K562 (cell line): Measurements from ENCODE around the gene RFC5. TPM values are rescaled to one million over a fixed set of nuclear protein-coding genes. Genes with fewer than 3 reads are reported as not detected.

Source experiments
- ARNT ChIP-seq, 2 experiments: fragments of 450-650 bp; IDR thresholded peaks; 2 replicates each; pipeline ENCODE4 v1.6.1; 2016; ENCODE audit warnings: mild to moderate bottlenecking in 1 of 2
- CAMTA2 ChIP-seq: fragments of 250-450 bp; sonication (Bioruptor Pico); conservative IDR thresholded peaks from 2 replicates; pipeline ENCODE4 v1.5.1; 2022
- DMBX1 ChIP-seq: fragments of 250-450 bp; sonication (Bioruptor Pico); IDR thresholded peaks from 2 replicates; pipeline ENCODE4 v1.8.0; 2022; ENCODE audit warnings: inconsistent platforms, mild to moderate bottlenecking, moderate library complexity, borderline replicate concordance
- HDGF ChIP-seq: fragments of 450-650 bp; IDR thresholded peaks from 2 replicates; pipeline ENCODE4 v1.6.1; 2016
- HOXB6 ChIP-seq: fragments of 250-450 bp; sonication (Bioruptor Pico); IDR thresholded peaks from 2 replicates; pipeline ENCODE4 v1.5.1; 2022; ENCODE audit warnings: mild to moderate bottlenecking, borderline replicate concordance
- IFI16 ChIP-seq: fragments of 250-450 bp; sonication (Bioruptor Pico); IDR thresholded peaks from 2 replicates; pipeline ENCODE4 v2.1.2; 2022; ENCODE audit warnings: mild to moderate bottlenecking, inconsistent platforms
- JUN ChIP-seq, 2 experiments: sonication (generic) in 1 of 2; formaldehyde crosslinking in 1 of 2; IDR thresholded peaks; 2 replicates each; pipeline versions ENCODE4 v1.6.1 to v1.8.0; 2012 to 2022; ENCODE audit warnings: borderline replicate concordance in 2 of 2, mild to moderate bottlenecking in 2 of 2, improper control_type of control experiment in 1 of 2, low read depth in 1 of 2, low read length in 1 of 2, missing genetic modification reagents in 1 of 2
- LEF1 ChIP-seq: fragments of 450-650 bp; IDR thresholded peaks from 2 replicates; pipeline ENCODE4 v1.6.1; 2016; ENCODE audit warnings: mild to moderate bottlenecking
- NR2C2 ChIP-seq, 2 experiments: fragments of 200-800 bp in 1 of 2; sonication (Bioruptor generic) in 1 of 2; sonication (generic) in 1 of 2; formaldehyde crosslinking in 1 of 2; IDR thresholded peaks; 2 replicates each; pipeline versions ENCODE4 v1.6.1 to v1.8.0; 2016 to 2022; ENCODE audit warnings: mild to moderate bottlenecking in 1 of 2, missing compliant biosample characterization in 1 of 2, missing genetic modification characterization in 1 of 2, missing genetic modification reagents in 1 of 2
- SIN3B ChIP-seq: fragments of 450-650 bp; IDR thresholded peaks from 2 replicates; pipeline ENCODE4 v1.6.1; 2017; ENCODE audit warnings: low read depth, mild to moderate bottlenecking, moderate library complexity
- SMAD3 ChIP-seq: fragments of 450-650 bp; formaldehyde crosslinking; conservative IDR thresholded peaks from 2 replicates; pipeline ENCODE4 v1.4.0; 2020; ENCODE audit warnings: mild to moderate bottlenecking
- SP1 ChIP-seq: sonication (generic); formaldehyde crosslinking; IDR thresholded peaks from 2 replicates; pipeline ENCODE4 v1.8.1; 2022; ENCODE audit warnings: mild to moderate bottlenecking, missing genetic modification reagents
- ZC3H8 ChIP-seq: fragments of 450-650 bp; IDR thresholded peaks from 2 replicates; pipeline ENCODE4 v1.6.1; 2017
- ZFPM2 ChIP-seq: fragments of 250-450 bp; sonication (Bioruptor Pico); IDR thresholded peaks from 2 replicates; pipeline ENCODE4 v1.5.1; 2022; ENCODE audit warnings: mild to moderate bottlenecking
- ZNF143 ChIP-seq: sonication (generic); formaldehyde crosslinking; IDR thresholded peaks from 2 replicates; pipeline ENCODE4 v1.9.0; 2022; ENCODE audit warnings: mild to moderate bottlenecking, missing genetic modification reagents
- ZNF146 ChIP-seq: IDR thresholded peaks from one replicate; pipeline ENCODE4 v1.6.1; 2018; ENCODE audit warnings: missing compliant biosample characterization; ENCODE audit not compliant: unreplicated experiment
- ZNF436 ChIP-seq: fragments of 250-450, 450-650 bp; sonication (Bioruptor Pico); formaldehyde crosslinking; IDR thresholded peaks from 2 replicates; pipeline ENCODE4 v1.7.0; 2020; ENCODE audit warnings: mild to moderate bottlenecking
- ZNF717 ChIP-seq: fragments of 250-450 bp; sonication (Bioruptor Pico); IDR thresholded peaks from 2 replicates; pipeline ENCODE4 v1.5.0; 2021
- ZNF76 ChIP-seq: fragments of 250-450 bp; sonication (Bioruptor Pico); IDR thresholded peaks from 2 replicates; pipeline ENCODE4 v1.4.0; 2020; ENCODE audit warnings: mild to moderate bottlenecking, moderate library complexity, borderline replicate concordance
- ZZZ3 ChIP-seq: fragments of 450-650 bp; IDR thresholded peaks from 2 replicates; pipeline ENCODE4 v1.6.1; 2016; ENCODE audit warnings: antibody characterized with exemption, mild to moderate bottlenecking, moderate library complexity
- polyA plus RNA-seq, 8 experiments: library from polyadenylated mRNA; depleted of rRNA in 4 of 8; stranded (reverse) in 5 of 8; unstranded in 3 of 8; fragments of >200 nt; fragmentation: Nextera tagmentation in 2 of 8; fragmentation: Illumina TruSeq in 1 of 8; extraction: Ambion mirVana in 2 of 8; extraction: Trizol in 1 of 8; gene quantifications; 2 replicates each; pipeline versions ENCODE4 v1.2.1 to v1.2.3, GENCODE V29; 2011 to 2014; ENCODE audit warnings: inconsistent platforms in 1 of 8, missing spikeins in 1 of 8
- total RNA-seq, 7 experiments: library from RNA; depleted of rRNA in 6 of 7; stranded (reverse); fragments of >200 nt in 6 of 7; fragmentation: Illumina TruSeq in 2 of 7; extraction: Trizol in 2 of 7; gene quantifications; 2 replicates each; pipeline versions ENCODE4 v1.2.1 to v1.2.3, GENCODE V29; 2011 to 2021; ENCODE audit warnings: low replicate concordance in 1 of 7
- TF ChIP-seq, protein P1 (sequence below): fragments of 250-450 bp; sonication (Bioruptor Pico); IDR thresholded peaks from 2 replicates; pipeline ENCODE4 v1.5.0; 2022; ENCODE audit warnings: mild to moderate bottlenecking
- TF ChIP-seq, protein P2 (sequence below): IDR thresholded peaks from 3 replicates; pipeline ENCODE4 v1.6.1; 2011; ENCODE audit warnings: borderline replicate concordance, mild to moderate bottlenecking; ENCODE audit not compliant: insufficient read length, insufficient read depth
- TF ChIP-seq, protein P3 (sequence below): fragments of 250-450 bp; sonication (Bioruptor Pico); IDR thresholded peaks from 2 replicates; pipeline ENCODE4 v1.5.0; 2021
- TF ChIP-seq, protein P4 (sequence below): fragments of 250-450 bp; sonication (Bioruptor Pico); IDR thresholded peaks from 2 replicates; pipeline ENCODE4 v1.8.0; 2021; ENCODE audit warnings: moderate library complexity, mild to moderate bottlenecking, inconsistent platforms

RFC5 gene
- total and polyA plus RNA-seq, 9 of the 15 experiments (the other 6 are each of a cell fraction or from before 2014, with no cell fraction given) = 61.8 to 189 (median 92.9) TPM

DNA sequence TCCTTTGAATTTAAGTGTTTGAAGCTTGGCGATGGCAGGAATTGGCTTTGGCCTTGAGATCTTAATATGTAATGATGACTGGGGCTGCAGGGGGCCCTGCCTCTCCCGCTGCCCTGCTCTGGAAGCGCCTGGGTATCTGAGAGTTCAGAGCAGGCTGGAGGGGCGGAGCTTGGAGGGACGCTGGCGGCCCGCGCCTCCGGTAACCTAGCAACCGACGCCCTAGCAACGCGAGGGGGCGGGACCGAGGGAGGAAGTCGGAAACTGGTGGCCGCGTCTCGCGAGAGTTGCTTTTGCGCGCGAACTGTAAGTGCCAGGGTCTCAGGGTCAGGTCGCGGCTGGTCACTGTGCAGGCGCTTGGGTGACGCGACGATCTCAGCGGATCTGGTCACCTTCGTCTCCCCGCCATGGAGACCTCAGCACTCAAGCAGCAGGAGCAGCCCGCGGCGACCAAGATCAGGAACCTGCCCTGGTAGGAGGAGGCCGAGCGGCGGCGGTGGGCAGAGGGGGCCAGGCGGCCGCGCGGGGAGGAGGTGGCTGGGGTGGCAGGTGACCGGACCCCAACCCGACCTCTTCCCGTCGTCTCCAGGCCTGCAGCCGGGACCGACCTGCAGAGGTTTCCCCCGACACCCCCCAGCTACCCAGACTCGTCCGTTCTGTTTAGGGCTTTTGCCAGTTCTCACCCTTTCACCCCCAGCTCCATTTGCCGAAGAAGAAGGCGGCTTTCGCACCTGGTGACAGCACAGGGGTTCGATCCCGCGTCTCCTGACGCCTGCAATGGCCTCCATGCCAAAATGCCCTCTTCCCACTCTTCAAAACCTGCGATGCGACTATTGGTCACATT lies at the start of gene RFC5 (continued):
- TF ChIP-seq SP1 = peak; percentile 82
- TF ChIP-seq ZNF146 (CRISPR knock-in tag) = no peak
- TF ChIP-seq ZNF76 (CRISPR knock-in tag) = no peak
- TF ChIP-seq ZC3H8 = no peak
- TF ChIP-seq IFI16 (CRISPR knock-in tag) = no peak
- no peak for TF ChIP-seq SMAD3 (CRISPR knock-in tag)
- TF ChIP-seq CAMTA2 (CRISPR knock-in tag) = no peak
- TF ChIP-seq ZFPM2 (CRISPR knock-in tag) = no peak
- no peak for TF ChIP-seq DMBX1 (CRISPR knock-in tag)
- TF ChIP-seq ARNT (IDR thresholded peaks at IDR 0.05) = no peak
- no peak for TF ChIP-seq ZNF143
- TF ChIP-seq SIN3B = peak; percentile 79
- TF ChIP-seq, protein P1, sequence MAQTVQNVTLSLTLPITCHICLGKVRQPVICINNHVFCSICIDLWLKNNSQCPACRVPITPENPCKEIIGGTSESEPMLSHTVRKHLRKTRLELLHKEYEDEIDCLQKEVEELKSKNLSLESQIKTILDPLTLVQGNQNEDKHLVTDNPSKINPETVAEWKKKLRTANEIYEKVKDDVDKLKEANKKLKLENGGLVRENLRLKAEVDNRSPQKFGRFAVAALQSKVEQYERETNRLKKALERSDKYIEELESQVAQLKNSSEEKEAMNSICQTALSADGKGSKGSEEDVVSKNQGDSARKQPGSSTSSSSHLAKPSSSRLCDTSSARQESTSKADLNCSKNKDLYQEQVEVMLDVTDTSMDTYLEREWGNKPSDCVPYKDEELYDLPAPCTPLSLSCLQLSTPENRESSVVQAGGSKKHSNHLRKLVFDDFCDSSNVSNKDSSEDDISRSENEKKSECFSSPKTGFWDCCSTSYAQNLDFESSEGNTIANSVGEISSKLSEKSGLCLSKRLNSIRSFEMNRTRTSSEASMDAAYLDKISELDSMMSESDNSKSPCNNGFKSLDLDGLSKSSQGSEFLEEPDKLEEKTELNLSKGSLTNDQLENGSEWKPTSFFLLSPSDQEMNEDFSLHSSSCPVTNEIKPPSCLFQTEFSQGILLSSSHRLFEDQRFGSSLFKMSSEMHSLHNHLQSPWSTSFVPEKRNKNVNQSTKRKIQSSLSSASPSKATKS (CRISPR knock-in tag) = no peak
- no peak for TF ChIP-seq HDGF
- TF ChIP-seq ZNF717 = no peak
- TF ChIP-seq ZZZ3 = no peak
- TF ChIP-seq, protein P2, sequence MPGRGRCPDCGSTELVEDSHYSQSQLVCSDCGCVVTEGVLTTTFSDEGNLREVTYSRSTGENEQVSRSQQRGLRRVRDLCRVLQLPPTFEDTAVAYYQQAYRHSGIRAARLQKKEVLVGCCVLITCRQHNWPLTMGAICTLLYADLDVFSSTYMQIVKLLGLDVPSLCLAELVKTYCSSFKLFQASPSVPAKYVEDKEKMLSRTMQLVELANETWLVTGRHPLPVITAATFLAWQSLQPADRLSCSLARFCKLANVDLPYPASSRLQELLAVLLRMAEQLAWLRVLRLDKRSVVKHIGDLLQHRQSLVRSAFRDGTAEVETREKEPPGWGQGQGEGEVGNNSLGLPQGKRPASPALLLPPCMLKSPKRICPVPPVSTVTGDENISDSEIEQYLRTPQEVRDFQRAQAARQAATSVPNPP = no peak
- no peak for TF ChIP-seq HOXB6 (CRISPR knock-in tag)
- TF ChIP-seq JUN (IDR thresholded peaks at IDR 0.05; ENCODE audit: borderline replicate concordance, low read depth, low read length) = no peak
- TF ChIP-seq JUN (CRISPR knock-in tag; IDR thresholded peaks at IDR 0.05; ENCODE audit: borderline replicate concordance) = no peak
- TF ChIP-seq, protein P3, sequence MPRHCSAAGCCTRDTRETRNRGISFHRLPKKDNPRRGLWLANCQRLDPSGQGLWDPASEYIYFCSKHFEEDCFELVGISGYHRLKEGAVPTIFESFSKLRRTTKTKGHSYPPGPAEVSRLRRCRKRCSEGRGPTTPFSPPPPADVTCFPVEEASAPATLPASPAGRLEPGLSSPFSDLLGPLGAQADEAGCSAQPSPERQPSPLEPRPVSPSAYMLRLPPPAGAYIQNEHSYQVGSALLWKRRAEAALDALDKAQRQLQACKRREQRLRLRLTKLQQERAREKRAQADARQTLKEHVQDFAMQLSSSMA = no peak
- TF ChIP-seq, protein P4, sequence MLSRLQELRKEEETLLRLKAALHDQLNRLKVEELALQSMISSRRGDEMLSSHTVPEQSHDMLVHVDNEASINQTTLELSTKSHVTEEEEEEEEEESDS (CRISPR knock-in tag) = no peak
- no peak for TF ChIP-seq LEF1
- TF ChIP-seq ZNF436 (CRISPR knock-in tag) = no peak
- TF ChIP-seq NR2C2 (CRISPR knock-in tag; IDR thresholded peaks at IDR 0.05) = no peak
- TF ChIP-seq NR2C2 (tag; IDR thresholded peaks at IDR 0.05) = peak; percentile 94
